GM18511 (cell line): ENCODE measurements around the gene LDB2.
"Not testable (repeated sequence)": the region's sequence is repeated elsewhere in the genome, so short reads cannot be mapped to it uniquely, and the experiment has no call there.

Experiments
- ATAC-seq: cut with Tn5 transposase; IDR thresholded peaks from one replicate; pipeline ENCODE4 v1.9.1; 2021; ENCODE audit warnings: mild to moderate bottlenecking, moderate library complexity; ENCODE audit not compliant: unreplicated experiment

LDB2 gene

DNA sequence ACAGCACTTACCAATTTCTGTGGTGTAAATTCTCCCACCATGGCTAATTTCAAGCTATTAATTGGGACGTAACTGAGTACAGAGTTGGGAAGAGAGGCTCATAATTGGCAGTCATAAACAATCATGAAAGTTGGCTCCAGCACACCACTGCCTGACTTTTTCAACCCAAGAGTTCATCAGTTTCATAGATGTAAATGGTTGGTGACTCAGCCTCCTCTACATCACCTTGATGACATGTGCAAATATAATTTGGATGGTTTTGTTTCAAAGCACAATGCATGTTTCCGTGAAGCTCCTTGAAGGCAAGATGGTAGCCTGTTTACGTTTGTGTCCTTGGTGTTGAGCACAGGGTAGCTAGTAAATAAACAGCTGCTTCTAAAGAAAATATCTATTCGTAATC is 235.1 kb downstream of the LDB2 start:
- ATAC-seq, result no peak

- ATAC-seq, result no peak
Observed at GRCh38 chr4:16661813-16662212, 236.6 kb downstream of the LDB2 start.

DNA sequence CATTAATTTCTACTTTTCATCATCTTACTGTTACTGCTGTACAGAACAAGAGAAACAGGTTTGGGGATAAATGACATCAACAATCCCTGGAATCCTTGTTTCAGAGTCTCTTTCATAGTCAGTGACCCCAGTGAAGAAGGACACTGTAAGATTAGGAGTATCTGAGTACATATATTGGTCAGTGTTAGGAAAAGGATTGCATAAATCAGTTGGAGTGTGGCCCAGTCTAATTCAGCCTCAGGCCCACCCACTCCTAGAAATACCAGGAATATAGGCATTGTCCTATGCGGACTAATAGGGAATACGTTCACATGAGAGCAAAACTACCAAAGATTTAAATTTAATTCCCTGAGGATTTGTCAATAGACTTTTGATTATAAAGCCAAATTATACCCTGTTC is 237.8 kb downstream of the LDB2 start:
- no peak for ATAC-seq

DNA sequence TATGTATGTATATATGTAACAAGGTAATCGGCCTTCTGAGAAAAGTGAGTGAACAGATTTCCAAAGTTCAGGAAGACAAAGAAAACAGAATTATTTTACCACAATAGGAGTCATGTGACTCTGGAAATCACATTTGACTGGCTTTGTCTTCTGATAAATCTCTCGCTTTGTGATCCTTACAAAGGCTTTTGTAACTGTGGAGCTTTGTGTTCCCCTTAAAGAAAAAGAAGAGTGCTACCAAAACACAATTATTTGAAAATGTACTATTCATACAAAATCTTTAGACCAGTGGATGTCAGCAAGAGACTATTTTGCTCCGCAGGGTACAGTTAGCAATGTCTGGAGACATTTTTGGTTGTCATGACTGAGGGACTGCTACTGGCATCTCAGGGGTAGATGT is 238.8 kb downstream of the LDB2 start:
- no peak for ATAC-seq

DNA sequence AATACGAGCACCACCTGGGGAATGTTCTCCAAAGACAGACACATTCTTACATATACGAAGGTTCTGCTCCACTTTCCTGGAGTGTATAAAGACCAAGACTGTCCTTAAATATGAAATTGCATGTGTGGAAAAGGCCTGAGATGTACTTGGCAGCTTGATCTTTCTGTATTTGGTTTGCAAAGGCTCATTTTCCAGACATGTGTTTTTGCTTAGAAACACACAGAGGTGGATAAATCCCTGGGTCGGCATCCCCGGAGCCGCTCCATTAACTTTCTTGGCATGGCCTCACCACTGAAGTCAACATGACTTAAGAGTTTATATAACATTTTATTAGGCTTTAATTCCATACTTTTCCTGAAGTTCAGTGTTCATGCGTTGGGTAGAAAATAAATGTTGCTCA is 239.4 kb downstream of the LDB2 start:
- no peak for ATAC-seq

GRCh38 chr4:16658183-16658582 is 240.3 kb downstream of the LDB2 start:
- no peak for ATAC-seq

GRCh38 chr4:16655111-16655510 is 243.3 kb downstream of the LDB2 start:
- no peak for ATAC-seq

GRCh38 chr4:16652732-16653305 is 245.6 kb downstream of the LDB2 start:
- ATAC-seq, result no peak

DNA sequence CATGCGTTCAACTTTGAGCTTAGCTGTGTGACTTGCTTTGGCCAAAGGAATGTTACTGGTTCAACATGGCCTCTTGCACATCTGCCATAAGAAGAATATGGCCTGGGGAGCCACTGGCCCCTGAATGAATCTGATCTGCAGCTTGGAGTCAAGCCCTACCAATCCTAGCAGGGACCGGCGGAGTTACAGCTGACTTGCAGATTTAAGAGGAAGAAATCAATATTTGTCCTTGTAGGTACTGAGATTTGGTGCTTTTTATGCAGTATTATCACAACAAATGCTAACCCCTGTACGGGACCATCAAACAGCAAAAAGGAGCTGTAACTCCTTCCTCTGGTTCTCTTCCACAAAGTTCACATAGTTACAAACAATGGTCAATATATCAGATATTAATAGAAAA is 252.0 kb downstream of the LDB2 start:
- ATAC-seq, result no peak

GRCh38 chr4:16643893-16644292 is 254.6 kb downstream of the LDB2 start:
- no peak for ATAC-seq

DNA sequence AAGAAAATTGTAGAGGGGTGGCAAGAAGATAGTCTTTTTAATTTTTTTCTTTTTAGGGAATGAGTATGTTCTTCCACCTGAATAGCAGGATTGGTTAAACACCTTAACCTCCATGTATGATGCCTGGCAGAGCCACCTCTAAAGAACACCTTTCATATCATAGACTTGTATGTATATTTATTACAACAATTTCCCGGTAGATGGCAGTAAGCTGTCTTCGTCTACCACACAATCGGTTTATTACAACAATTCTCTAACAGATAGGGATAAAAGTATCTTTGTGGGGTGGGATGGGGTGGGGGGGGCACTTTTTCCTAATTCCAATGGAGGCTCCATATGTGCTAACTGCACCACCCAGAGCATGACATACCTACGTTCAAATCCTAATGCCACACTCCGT is 255.5 kb downstream of the LDB2 start:
- no peak for ATAC-seq

- ATAC-seq, result no peak
Observed at GRCh38 chr4:16641971-16642370, 256.5 kb downstream of the LDB2 start.

GRCh38 chr4:16636912-16637630 is 261.4 kb downstream of the LDB2 start:
- ATAC-seq, result no peak

DNA sequence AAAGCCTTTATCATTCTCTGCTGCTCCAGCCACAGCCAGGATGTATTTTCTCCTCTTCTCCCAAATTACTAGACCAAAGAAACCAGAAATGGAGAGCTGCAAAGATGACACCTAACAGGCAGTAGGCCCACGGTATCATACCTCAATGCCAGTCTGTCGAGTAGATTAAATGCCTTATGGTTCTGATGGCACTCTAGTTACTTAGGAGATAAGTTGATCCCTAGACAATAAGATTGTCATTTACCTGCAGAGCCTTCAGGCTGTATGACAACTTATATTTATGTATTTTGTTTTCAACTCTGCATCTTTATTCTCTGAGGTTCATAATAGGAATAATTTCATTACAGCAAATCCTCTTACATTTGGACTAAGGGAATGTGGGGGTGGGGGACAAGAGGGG is 262.1 kb downstream of the LDB2 start:
- ATAC-seq, result no peak

DNA sequence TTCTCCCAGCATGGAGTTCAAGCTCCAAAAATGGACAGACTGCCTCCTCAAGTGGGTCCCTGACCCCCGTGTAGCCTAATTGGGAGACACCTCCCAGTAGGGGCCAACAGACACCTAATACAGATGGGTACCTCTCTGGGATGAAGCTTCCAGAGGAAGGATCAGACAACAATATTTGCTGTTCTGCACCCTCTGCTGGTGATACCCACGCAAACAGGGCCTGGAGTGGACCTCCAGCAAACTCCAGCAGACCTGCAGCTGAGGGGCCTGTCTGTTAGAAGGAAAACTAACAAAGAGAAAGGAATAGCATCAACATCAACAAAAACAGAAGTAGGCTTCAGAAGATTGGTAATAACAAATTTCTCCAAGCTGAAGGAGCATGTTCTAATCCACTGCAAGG is 269.2 kb downstream of the LDB2 start:
- ATAC-seq, result not testable (repeated sequence)

GRCh38 chr4:16628835-16629234 is 269.6 kb downstream of the LDB2 start:
- ATAC-seq, result not testable (repeated sequence)

- no peak for ATAC-seq
Observed at GRCh38 chr4:16627999-16628398, 270.4 kb downstream of the LDB2 start.

DNA sequence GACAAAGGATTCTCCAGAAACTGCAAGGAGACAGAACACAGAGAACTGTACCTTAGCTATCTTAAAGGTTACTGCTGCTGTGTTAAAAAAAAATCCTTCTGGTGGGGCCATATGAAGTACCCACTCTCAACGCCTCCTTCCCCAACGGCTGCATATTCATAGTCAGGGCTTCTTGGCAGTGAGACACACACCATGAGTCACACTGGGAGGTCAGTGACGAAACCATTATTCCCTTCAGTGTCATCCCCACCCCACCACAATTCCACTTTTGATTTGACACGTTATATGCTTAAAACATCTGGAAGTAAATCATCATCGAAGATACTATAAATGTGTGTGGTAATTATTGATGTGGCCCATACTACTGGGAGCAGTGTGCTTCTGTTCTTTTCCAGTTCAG is 271.5 kb downstream of the LDB2 start:
- ATAC-seq, result no peak

- ATAC-seq, result no peak
Observed at GRCh38 chr4:16622826-16623225, 275.6 kb downstream of the LDB2 start.

- ATAC-seq, result no peak
Observed at GRCh38 chr4:16617435-16617834, 281.0 kb downstream of the LDB2 start.

DNA sequence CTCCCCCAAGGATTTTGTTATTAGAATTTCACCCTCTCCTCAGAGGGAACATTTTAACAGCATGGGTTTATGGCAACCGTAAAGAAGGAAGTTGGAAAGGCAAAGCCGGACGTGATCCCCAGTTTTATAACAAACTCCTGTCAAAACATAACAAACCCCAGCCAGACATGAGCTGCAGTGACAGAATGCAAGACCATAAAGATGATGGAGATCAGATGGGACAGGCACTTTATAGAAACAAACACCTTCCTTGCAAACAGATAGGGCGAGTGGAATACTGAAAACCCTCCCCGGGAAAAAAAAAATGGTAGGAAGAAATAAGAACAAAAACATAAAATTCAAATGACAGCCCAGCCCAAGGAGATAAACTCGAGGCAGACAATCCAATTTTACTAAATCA is 281.4 kb downstream of the LDB2 start:
- no peak for ATAC-seq

DNA sequence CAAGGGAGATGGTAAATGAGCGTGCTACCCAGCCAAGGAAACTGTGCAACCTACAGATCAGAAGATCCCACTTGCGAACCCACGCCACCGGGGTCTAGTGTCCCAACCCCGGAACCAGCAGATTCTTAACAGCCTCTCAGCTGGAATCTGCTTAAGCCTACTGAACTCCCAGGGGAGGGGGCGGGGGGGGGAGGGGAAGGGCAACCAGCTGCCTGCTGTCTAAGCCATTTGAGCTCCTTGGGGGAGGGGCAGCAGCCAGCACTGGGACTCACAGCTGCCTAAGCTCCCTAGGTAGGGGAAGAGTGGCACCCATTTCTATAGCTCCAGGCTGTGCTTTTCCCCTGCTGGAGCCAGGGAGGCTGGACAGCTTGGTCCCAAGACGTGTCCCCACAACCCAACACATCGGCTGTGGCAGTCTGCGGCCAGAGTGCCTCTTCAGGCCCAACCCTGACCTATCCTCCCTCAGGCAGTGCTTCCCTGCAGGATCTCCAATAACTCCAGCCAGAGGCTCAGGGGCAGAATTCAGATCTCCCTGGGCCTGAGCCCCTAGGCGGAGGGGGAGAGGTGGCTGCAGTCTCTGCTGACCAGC is 289.2 kb downstream of the LDB2 start:
- no peak for ATAC-seq
